Transverse colon (tissue), 4 donors: ENCODE results near the gene NR2C1.

ENCODE experiments used
- CTCF ChIP-seq, 5 experiments: fragments of 200-600 bp in 3 of 5; fragments of 450-650 bp in 2 of 5; sonication (generic) in 3 of 5; IDR thresholded peaks; 1 replicate in 2 of 5; 2 replicates in 3 of 5; pipeline ENCODE4 v1.5.1; 2016 to 2017; ENCODE audit warnings: antibody characterized with exemption in 5 of 5, inconsistent platforms in 3 of 5, mild to moderate bottlenecking in 2 of 5, moderate library complexity in 1 of 5
- EP300 ChIP-seq: sonication (generic); formaldehyde crosslinking; IDR thresholded peaks from one replicate; pipeline ENCODE4 v1.6.1; 2017; ENCODE audit warnings: antibody characterized with exemption, low read depth
- POLR2A ChIP-seq: fragments of 450-650 bp; IDR thresholded peaks from one replicate; pipeline ENCODE4 v1.6.1; 2016; ENCODE audit warnings: antibody characterized with exemption, mild to moderate bottlenecking, moderate library complexity
- POLR2AphosphoS5 ChIP-seq, 3 donors: sonication (generic); formaldehyde crosslinking; IDR thresholded peaks; one replicate each; pipeline ENCODE4 v1.6.1; 2016; ENCODE audit warnings: antibody characterized with exemption in 3 of 3

- TF ChIP-seq CTCF (IDR thresholded peaks at IDR 0.05): no peak
- TF ChIP-seq POLR2A: no peak
- no peak for TF ChIP-seq EP300
- no peak for TF ChIP-seq POLR2AphosphoS5 (IDR thresholded peaks at IDR 0.05)
Observed at GRCh38 chr12:94977766-94978468, 95.5 kb downstream of the NR2C1 start.
